NCI-H82 treated with DMSO at 0.1 percent for 48 hours (cell line): ENCODE measurements around the gene FSTL5.

ENCODE experiments used
- DNase-seq: peaks from one replicate; lab custom pipeline; 2025; ENCODE audit not compliant: unreplicated experiment; lab: John Stamatoyannopoulos, UW

Gene FSTL5

GRCh38 chr4:161728929-161729328 lies 434.9 kb downstream of the FSTL5 start:
- DNase-seq = no peak

DNA sequence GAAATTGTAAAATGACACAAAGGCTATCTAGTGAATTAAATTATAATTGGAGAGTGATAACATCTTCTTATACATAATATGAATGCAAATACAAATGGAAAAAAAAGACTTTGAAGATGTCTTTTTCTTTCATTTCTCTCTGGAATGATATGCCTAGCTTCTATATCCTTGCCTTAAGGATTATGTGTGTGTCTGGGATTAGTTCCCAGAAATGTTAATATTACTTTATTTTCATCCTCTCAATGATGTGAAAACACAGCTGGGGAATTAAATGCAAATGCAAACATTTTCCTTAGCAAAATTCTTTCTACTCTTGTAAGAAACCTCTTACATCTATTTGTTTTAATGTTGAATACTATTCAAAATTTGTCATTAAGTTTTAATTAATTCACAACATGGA lies 441.9 kb downstream of the FSTL5 start:
- no peak for DNase-seq

DNA sequence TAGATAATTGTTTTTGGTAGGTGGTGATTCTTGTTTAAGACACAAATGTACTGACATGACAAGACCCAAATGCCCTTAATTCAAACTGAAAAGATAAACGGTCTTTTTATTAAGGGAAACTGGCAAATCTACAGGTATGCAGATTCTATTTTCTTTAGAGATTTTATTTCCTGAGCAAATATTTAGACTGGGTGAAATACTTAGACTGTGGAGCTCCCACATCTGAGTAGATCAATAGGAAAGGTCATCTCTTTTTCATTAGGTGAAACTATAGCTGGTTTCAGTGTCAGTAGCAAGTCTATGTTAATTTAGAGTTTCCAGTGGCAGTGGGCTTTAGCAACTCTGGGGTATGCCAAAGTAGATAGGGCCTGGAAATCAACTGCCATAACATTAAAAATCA lies 446.7 kb downstream of the FSTL5 start:
- DNase-seq = no peak

DNA sequence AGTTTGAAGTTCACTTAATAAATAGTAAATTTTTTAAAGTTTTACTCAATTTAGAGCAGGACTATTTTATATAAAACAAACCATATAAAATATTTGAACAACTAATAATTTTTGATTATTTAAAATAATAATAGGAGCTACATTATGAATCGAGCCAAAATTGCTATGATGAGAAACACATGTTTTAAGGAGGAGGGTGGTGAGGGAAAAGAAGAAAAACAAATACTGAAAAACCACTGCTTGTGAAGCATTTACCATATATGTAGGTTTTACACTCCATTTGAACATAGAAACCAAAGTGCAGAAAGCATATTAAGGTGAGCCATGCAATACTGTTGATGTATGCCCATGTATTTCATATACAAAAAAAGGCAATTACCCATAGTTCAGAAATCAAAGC lies 448.9 kb downstream of the FSTL5 start:
- DNase-seq = no peak

DNA sequence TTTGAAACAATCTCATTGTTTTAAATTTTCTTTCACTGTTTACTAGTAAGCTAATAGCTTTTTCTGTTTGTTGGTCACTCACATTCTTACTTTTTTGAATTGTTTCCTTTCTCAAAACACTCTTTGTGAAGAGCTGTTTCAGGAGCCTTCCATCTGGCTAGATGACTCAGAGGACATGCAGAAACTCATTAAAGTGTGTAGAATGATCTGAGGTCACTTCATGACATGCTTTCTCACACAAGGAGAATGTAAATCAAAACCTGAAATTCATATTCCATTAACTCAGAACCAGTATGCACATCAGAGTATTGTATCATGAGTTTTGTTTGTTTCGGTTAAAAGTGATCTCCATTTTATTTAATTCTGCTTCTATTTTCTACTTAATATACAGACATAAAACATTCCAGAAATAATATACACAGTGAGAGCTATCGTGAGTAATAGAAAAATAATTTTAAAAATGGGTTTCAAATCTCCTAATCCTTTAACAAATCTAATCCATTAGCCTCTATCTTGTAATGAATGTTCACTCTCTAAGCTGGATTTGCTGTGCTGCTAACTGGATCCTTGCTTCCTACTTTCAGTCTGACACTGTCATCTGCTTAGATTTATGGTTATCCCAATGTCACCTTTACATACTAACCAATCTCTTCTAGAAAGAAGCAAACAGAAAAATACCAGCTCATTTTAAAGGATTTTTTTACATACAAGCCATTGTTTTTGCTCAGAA lies 449.6 kb downstream of the FSTL5 start:
- DNase-seq = peak; percentile 94

DNA sequence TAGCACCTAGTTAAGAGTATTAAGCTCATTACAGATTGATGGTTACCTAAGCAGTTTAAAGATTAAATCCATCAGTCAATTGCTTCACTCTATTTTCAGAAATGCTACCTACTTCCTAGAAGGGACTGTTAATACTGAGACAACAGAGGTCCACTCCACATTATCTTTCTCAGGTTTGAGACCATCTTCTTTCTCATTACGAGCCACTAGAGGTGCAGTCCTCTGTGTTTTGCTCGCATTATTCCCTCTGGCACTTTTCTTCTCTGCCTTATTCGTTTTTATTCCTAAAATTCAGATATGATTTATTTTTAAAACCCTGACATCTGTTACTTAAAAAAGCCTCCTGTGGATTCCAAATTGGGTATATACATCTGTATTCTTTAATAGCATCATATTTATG lies 459.1 kb downstream of the FSTL5 start:
- peak; percentile 78 for DNase-seq

DNA sequence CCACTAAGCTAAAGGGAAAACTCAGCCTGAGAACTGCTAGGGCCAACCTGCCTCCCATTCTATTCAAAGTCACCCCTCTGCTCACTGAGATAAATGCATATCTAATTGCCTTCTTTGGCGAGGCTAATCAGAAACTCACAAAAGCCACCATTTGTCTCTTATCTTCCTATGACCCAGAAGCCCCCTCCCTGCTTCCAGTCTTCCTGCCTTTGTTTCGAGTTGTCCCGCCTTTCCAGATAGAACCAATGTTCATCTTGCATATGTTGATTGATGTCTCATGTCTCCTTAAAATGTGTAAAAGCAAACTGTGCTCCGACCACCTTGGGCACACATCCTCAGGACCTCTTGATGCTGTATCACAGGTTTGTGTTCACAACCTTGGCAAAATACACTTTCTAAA lies 459.8 kb downstream of the FSTL5 start:
- DNase-seq = no peak

GRCh38 chr4:161702287-161702686 lies 461.5 kb downstream of the FSTL5 start:
- no peak for DNase-seq

DNA sequence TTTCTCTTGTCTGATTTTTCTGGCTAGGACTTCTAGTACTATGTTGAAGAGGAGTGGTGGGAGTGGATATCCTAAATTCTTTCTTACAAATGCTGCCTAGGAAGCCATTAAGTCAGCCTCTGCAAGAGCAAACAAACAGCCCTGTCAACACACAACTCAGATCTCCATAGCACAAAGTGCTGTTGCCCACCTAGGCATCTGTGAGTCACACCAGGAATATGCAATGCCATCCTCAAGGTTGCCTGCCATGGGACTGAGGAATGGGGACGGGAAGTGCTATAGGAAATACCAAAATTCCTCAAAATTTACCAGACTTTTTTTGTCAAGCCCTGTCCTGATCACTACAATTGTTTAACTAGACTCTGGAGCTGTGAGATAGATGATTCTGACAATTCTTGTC lies 466.9 kb downstream of the FSTL5 start:
- DNase-seq = no peak

DNA sequence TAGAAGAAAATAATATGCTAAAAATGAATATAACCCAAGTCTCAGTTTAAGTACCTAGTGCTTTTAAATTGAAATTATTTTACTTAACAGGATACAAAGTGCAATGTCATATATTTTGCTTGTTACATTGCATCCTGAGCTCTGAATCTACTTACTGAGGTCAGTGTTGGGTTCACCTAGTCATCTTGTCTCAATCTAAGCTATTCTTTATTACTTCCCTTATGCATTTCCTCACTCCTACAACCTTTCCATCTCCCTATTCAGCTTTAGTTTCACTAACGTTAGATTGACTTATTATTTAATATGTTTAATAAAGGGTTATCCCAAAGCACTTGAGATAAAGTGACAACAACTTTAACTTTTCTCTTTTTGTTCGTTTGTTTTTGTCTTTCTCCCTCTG lies 483.7 kb downstream of the FSTL5 start:
- no peak for DNase-seq

GRCh38 chr4:161664740-161665139 lies 499.1 kb downstream of the FSTL5 start:
- DNase-seq = no peak

- no peak for DNase-seq
Observed at GRCh38 chr4:161663844-161664243, 500.0 kb downstream of the FSTL5 start.

DNA sequence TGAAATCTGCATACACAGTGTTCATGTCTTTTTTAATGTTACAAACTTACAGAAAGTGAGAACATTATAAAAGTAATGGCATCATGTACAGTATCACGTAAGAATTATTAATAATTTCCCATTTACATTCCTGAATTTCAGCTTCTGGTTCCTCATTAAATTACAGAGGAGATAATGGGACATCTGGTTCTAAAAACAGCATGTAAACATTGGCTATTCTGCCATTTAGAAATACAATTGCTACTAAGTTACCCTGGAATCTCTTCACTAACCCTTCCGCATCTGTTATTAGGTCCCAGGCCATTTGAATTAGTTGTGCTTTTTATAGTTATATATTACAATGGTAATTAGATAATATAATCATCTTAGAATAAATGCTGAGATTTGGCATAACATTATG lies 505.1 kb downstream of the FSTL5 start:
- DNase-seq = no peak

DNA sequence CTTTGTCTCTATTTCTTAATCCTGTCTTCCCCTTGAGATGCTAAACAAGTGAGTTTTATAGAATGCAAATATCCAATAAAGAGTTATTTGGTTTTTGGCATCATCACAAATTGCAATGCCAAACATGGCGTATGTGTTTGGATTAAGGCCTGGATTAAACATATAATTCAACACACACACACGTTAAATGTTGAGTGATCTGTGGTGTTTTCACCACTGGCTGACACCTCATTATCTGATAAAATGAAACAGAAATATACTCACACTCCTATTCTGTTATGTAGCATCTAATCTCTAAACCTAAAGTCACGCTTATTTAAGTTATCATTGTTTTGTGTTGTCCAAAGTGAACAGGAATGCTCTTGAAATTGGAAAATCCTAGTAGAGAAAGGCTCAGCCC lies 506.2 kb downstream of the FSTL5 start:
- DNase-seq = no peak

DNA sequence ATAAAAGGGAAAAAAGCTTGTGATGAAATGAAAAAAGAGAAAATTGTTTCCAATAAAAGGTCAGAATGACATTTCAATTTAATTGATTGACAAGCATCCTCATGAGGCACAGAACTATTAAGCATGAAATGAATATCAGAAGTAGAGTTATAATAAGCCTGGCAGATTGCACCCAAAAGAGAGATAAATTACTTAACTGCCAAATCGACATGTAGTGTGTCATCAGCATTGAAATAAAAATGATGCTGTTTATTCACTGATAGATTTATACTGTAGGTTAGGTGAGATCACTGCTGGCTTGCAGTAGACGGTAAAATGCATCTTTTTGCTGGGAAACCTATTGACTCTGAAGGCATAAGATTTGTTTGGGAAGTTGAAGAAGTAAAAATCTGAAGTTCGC lies 507.2 kb downstream of the FSTL5 start:
- no peak for DNase-seq

- DNase-seq = no peak
Observed at GRCh38 chr4:161655148-161655547, 508.7 kb downstream of the FSTL5 start.

GRCh38 chr4:161653697-161654096 lies 510.1 kb downstream of the FSTL5 start:
- no peak for DNase-seq

- no peak for DNase-seq
Observed at GRCh38 chr4:161651586-161651985, 512.2 kb downstream of the FSTL5 start.

DNA sequence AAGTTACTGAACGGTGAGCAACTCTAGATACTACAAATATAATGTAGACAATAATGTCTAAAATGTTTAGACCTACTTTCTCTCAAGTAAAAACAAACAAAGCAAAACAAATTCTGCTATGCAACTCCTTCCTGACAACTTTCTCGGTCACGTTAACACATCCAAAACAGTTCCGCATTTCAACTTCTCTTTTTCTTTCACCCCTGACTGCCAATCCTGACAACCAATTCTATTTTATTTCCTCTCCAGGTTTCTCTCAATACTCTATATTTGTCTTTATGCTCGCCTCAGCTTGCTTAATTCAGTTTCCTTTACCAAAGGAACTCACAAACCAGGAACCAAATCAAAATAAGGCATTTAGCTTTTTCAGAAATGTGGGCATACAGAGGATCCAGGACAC lies 513.0 kb downstream of the FSTL5 start:
- DNase-seq = no peak

DNA sequence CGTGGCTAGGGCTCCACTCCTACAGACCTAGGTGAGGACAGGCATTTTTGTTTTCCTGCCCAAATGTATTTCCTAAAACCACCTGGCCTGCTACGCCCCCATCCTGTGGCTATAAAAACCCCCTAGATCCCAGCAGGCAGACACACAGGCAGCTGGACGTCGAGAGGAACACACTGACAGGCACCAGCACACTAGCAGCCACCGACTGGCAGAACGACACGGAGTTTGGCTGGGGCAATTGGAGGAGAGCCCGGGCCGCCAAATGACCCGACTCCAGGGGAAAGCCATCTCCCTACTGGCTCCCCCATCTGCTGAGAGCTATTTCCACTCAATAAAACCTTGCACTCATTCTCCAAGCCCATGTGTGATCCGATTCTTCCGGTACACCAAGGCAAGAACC lies 516.0 kb downstream of the FSTL5 start:
- DNase-seq = no peak

DNA sequence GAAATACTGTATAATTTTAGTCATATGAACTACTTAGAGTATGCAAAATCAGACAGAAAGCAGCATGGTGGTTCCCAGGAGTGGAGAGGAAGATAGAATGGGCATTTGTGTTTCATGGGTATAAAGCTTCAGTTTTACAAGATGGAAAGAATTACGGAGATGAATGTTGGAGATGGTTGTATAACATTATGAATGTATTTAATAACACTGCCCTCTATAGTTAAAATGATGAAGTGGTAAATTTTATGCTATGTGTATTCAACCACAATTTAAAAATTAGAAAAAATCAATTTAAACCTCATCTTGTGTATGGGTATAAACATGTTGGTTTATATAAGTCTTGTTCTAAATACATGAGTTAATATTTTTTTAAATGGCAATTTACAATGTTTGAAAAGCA lies 521.1 kb downstream of the FSTL5 start:
- DNase-seq = no peak

DNA sequence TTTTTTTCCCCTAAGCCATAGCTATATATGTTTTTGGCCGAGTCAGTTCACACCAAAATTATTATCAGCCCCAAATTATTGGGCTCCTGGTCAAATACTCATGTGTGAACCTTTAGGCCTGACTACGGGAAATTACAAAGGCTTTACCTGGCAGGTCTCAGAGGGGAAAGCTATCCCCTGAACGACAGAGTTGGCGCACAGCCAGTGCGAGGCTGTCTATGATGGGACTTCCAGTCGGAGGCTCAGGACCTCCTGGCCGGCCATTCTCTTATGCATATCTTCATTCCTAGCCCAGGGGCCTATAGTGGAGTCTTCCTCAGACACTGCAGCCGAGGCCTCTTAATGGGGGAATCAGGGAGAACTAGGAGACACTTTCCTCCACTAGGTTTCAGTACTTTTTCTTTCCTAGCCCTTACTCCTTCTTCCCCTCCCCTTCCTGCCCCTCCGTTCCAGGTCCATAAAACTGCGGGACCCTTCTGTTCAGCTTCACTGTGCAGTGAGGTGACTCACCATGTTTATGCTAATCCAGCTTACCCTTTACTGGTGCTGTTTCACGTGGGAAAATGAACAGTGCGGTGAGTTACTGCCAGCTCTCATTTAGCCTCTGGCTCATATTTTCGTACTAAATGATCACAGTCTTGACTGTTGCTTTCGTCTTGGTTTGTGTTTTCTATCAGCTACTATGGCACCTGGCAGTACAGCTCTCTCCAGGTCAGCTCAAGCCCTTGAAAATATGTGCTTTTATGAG lies 533.9 kb downstream of the FSTL5 start:
- DNase-seq = no peak
